Gastrocnemius medialis (tissue), 4 donors: ENCODE data around the gene CACNA1C. TPM values are rescaled to one million over a fixed set of nuclear protein-coding genes. Genes with fewer than 3 reads are reported as not detected.

ENCODE experiments used
- ATAC-seq, 2 donors: fragments of 150-250 bp; one replicate each; pipeline ENCODE4 v1.9.1; 2016
- DNase-seq, 2 donors: peaks; one replicate each; pipeline ENCODE4 v3.0.0-alpha.2; 2019
- H3K27ac ChIP-seq, 4 donors: fragments of 200-600 bp; sonication (generic); 1 replicate in 1 of 4; 2 replicates in 3 of 4; pipeline ENCODE4 v1.5.1; 2016 to 2018; ENCODE audit warnings: mild to moderate bottlenecking in 2 of 4, moderate library complexity in 1 of 4
- H3K27me3 ChIP-seq, 3 donors: fragments of 200-600 bp; sonication (generic) in 2 of 3; 1 replicate in 1 of 3; 2 replicates in 2 of 3; pipeline versions ENCODE4 v1.5.1 to v1.6.0; 2016 to 2019; ENCODE audit warnings: mild to moderate bottlenecking in 1 of 3, moderate library complexity in 1 of 3
- H3K36me3 ChIP-seq, 2 donors: fragments of 200-600 bp; sonication (generic) in 1 of 2; one replicate each; pipeline ENCODE4 v1.5.1; 2017 to 2018
- H3K4me1 ChIP-seq, 2 donors: fragments of 200-600 bp; sonication (generic) in 1 of 2; one replicate each; pipeline ENCODE4 v1.5.1; 2016 to 2017; ENCODE audit warnings: mild to moderate bottlenecking in 2 of 2
- H3K4me3 ChIP-seq, 4 donors: fragments of 200-600 bp; sonication (generic) in 3 of 4; 1 replicate in 1 of 4; 2 replicates in 3 of 4; pipeline ENCODE4 v1.5.1; 2016 to 2019; ENCODE audit warnings: mild to moderate bottlenecking in 2 of 4
- H3K9me3 ChIP-seq, 3 donors: fragments of 200-600 bp; sonication (generic) in 2 of 3; 1 replicate in 1 of 3; 2 replicates in 2 of 3; pipeline ENCODE4 v1.5.1; 2016 to 2019
- POLR2A ChIP-seq, 2 donors: fragments of 450-650 bp; IDR thresholded peaks; one replicate each; pipeline ENCODE4 v1.6.1; 2017; ENCODE audit warnings: antibody characterized with exemption in 2 of 2, mild to moderate bottlenecking in 2 of 2, moderate library complexity in 2 of 2
- in situ Hi-C, 4 donors: fragments of 200-750 bp; cut with MboI; loops; one replicate each; pipeline versions ENCODE4 v1.15.0 to v1.8.0; 2017; ENCODE audit warnings: low sequenced_read_pairs in 4 of 4
- intact Hi-C: fragments of 100-400 bp; cut with DNase I; formaldehyde crosslinking; loops from one replicate; pipeline ENCODE4 v1.15.1; 2023; ENCODE audit warnings: low total_unique reads
- total RNA-seq, 4 donors: library from RNA; depleted of rRNA; stranded (reverse); fragments of >200 nt; gene quantifications; one replicate each; pipeline versions ENCODE4 v1.1.0 to v1.2.3, GENCODE V29; 2016
- TF ChIP-seq, protein P1 (sequence below), 5 experiments: fragments of 450-650 bp in 3 of 5; fragments of 200-600 bp in 2 of 5; sonication (generic) in 2 of 5; IDR thresholded peaks in 4 of 5; conservative IDR thresholded peaks in 1 of 5; 1 replicate in 4 of 5; 2 replicates in 1 of 5; pipeline ENCODE4 v1.5.1; 2016 to 2019; ENCODE audit warnings: antibody characterized with exemption in 5 of 5, mild to moderate bottlenecking in 3 of 5, moderate library complexity in 3 of 5

The CACNA1C gene
- total RNA-seq, 4 donors from 2014 or later = 0.80 to 1.8 (median 0.91) TPM

DNA sequence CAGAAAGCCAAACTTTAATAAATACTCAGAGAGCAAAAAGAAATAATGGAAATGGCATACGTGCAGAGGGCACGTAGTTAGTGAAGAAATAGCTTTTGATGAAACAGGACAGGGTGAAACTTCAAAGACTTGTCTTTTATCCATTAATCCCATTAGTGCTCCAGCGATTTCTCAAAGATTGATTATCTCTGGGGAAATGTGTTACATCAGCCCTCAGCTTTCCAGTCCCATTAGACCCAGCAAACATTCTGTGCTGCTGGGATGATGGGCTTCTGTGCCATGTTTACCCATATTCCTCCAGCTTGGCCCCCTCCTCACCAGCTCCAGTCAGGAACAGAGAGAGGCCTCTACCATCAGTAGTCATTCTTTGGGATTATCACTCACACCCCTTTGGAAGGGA lies 113.1 kb downstream of the CACNA1C start:
- DNase-seq (no peak), ATAC-seq (no peak)
- Histone ChIP-seq H3K27me3 (peaks cover 0 to 3% (median 0%) of the 10 kb centered on the region in 3 donors), H3K36me3 (no peaks in the 10 kb centered on the region), H3K27ac (no peak overlapping the region), H3K9me3 (peaks cover 0 to 16% (median 0%) of the 10 kb centered on the region in 3 donors), H3K4me3 (no peak overlapping the region), H3K4me1 (peaks cover 7 to 11% of the 10 kb centered on the region in 2 donors)
- intact Hi-C loops = loop anchor here (10.0 kb wide), 1 partner anchor 99 kb away; no protein-coding TSS in a partner anchor
- in situ Hi-C loops = no loop called here
- TF ChIP-seq, protein P1, sequence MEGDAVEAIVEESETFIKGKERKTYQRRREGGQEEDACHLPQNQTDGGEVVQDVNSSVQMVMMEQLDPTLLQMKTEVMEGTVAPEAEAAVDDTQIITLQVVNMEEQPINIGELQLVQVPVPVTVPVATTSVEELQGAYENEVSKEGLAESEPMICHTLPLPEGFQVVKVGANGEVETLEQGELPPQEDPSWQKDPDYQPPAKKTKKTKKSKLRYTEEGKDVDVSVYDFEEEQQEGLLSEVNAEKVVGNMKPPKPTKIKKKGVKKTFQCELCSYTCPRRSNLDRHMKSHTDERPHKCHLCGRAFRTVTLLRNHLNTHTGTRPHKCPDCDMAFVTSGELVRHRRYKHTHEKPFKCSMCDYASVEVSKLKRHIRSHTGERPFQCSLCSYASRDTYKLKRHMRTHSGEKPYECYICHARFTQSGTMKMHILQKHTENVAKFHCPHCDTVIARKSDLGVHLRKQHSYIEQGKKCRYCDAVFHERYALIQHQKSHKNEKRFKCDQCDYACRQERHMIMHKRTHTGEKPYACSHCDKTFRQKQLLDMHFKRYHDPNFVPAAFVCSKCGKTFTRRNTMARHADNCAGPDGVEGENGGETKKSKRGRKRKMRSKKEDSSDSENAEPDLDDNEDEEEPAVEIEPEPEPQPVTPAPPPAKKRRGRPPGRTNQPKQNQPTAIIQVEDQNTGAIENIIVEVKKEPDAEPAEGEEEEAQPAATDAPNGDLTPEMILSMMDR (IDR thresholded peaks at IDR 0.05 in 4 of 5, conservative IDR thresholded peaks at IDR 0.05 in 1 of 5) = no peak

DNA sequence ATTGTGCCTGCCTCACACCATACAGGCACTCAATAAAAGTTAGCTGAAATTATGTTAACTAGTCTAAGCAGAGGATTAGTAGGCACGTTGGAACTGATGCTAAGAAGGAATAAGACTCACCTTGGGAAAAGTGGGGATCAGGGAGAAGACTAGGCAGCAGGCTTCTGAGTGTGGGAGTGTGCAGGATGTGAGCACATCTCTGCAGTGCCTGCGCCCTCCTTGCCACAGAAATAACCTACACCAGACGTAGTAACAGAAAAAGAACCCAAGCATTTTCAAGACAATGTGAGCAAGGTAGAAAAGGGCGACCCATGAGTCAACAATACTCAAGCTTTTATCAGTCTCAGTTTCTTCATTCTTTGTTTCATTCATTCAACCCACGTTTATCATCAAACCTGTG lies 113.9 kb downstream of the CACNA1C start:
- H3K27me3 ChIP-seq = peaks cover 0 to 3% (median 0%) of the 10 kb centered on the region in 3 donors
- TF ChIP-seq, protein P1 (IDR thresholded peaks at IDR 0.05 in 4 of 5, conservative IDR thresholded peaks at IDR 0.05 in 1 of 5) = no peak
- TF ChIP-seq POLR2A (IDR thresholded peaks at IDR 0.05) = no peak
- no peak overlapping the region for H3K4me3 ChIP-seq
- H3K36me3 ChIP-seq = no peaks in the 10 kb centered on the region
- no peak overlapping the region for H3K27ac ChIP-seq
- ATAC-seq (no peak), DNase-seq (no peak)
- intact Hi-C loops = loop anchor here (10.0 kb wide), 1 partner anchor 98 kb away; no protein-coding TSS in a partner anchor
- peaks cover 7 to 11% of the 10 kb centered on the region in 2 donors for H3K4me1 ChIP-seq
- peaks cover 0 to 16% (median 0%) of the 10 kb centered on the region in 3 donors for H3K9me3 ChIP-seq
- in situ Hi-C loops = no loop called here

DNA sequence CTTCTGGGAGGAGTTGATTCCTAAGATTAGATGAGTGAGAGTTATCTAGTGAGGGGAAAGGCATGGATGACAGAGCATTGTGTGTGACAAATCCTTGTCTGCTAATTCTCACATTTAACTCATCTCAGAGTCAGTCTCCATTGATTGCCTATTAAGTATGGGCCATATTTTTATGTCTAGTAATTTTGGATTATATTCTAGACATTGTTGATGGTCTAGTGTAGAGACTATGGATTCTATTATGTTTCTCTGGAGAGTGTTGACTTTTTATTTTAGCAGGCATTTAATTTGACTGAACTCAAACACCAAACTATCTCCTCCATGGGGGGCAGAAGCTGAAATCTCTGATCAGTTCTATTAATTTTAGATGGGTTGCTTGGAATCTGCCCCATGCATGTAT lies 114.4 kb downstream of the CACNA1C start:
- Histone ChIP-seq H3K27ac (no peak overlapping the region), H3K4me1 (peaks cover 3 to 7% of the 10 kb centered on the region in 2 donors), H3K27me3 (peaks cover 0 to 3% (median 0%) of the 10 kb centered on the region in 3 donors), H3K36me3 (no peaks in the 10 kb centered on the region), H3K9me3 (peaks cover 0 to 16% (median 0%) of the 10 kb centered on the region in 3 donors), H3K4me3 (no peak overlapping the region)
- in situ Hi-C loops = no loop called here
- intact Hi-C loops = loop anchor here (10.0 kb wide), 1 partner anchor 98 kb away; no protein-coding TSS in a partner anchor
- ATAC-seq (no peak), DNase-seq (no peak)
- no peak for TF ChIP-seq POLR2A (IDR thresholded peaks at IDR 0.05)
- TF ChIP-seq, protein P1 (IDR thresholded peaks at IDR 0.05 in 4 of 5, conservative IDR thresholded peaks at IDR 0.05 in 1 of 5) = no peak

DNA sequence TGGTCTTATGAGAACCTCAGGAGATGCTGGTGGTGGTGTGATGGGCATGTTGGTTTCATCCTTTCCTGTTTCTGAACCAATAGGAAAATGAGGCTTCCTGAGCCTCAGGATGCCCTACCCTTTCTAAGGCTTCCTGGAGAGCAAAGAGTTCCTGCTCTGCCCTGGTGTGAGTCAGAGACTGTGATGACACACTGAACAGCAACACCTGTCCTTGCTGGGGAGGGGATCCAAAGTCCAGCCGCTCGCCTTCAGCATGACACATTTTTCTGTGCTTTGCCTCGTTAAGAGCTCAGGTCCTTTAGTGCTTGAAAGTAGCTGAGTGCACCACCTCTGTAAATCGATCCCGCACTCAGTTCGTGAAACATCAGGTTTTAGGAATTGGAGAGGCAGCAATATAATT lies 116.0 kb downstream of the CACNA1C start:
- H3K36me3 ChIP-seq = no peaks in the 10 kb centered on the region
- peaks cover 0 to 16% (median 0%) of the 10 kb centered on the region in 3 donors for H3K9me3 ChIP-seq
- H3K4me3 ChIP-seq = no peak overlapping the region
- no peak overlapping the region for H3K27ac ChIP-seq
- ATAC-seq (no peak), DNase-seq (no peak)
- in situ Hi-C loops (no loop called here), intact Hi-C loops (loop anchor here (10.0 kb wide), 1 partner anchor 96 kb away; no protein-coding TSS in a partner anchor)
- H3K27me3 ChIP-seq = peaks cover 0 to 3% (median 0%) of the 10 kb centered on the region in 3 donors
- peaks cover 0 to 4% of the 10 kb centered on the region in 2 donors for H3K4me1 ChIP-seq
- TF ChIP-seq, protein P1 (IDR thresholded peaks at IDR 0.05 in 4 of 5, conservative IDR thresholded peaks at IDR 0.05 in 1 of 5) = no peak

DNA sequence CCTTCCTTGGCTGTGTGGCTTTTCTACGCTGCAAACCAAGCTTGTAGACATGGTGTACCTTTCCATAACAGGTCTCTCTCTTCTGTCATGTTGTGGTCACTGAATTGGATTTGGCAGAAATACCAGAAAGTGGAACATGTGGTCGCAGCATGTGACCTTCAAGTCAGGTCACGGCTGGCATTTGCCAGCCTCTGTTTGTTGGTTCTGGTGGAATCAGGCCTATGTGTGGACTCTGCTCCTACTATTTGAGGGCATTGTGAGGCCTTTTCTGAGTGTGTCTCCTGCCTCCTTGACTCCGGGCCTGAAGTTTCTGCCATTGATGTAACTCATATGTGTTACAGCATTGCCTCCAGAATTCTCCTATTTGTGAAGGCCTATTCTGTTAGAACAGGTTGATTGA lies 116.7 kb downstream of the CACNA1C start:
- H3K4me3 ChIP-seq = no peak overlapping the region
- no peak for TF ChIP-seq POLR2A (IDR thresholded peaks at IDR 0.05)
- TF ChIP-seq, protein P1 (IDR thresholded peaks at IDR 0.05 in 4 of 5, conservative IDR thresholded peaks at IDR 0.05 in 1 of 5) = no peak
- no peak overlapping the region for H3K27ac ChIP-seq
- peaks cover 0 to 3% (median 0%) of the 10 kb centered on the region in 3 donors for H3K27me3 ChIP-seq
- intact Hi-C loops = loop anchor here (10.0 kb wide), 1 partner anchor 95 kb away; no protein-coding TSS in a partner anchor
- ATAC-seq (no peak), DNase-seq (no peak)
- no peaks in the 10 kb centered on the region for H3K4me1 ChIP-seq
- H3K9me3 ChIP-seq = peaks cover 0 to 16% (median 0%) of the 10 kb centered on the region in 3 donors
- H3K36me3 ChIP-seq = no peaks in the 10 kb centered on the region
- in situ Hi-C loops = no loop called here
